GM21528 (cell line): ENCODE measurements around the gene LDLRAP1.
"Not testable (repeated sequence)": the region's sequence is repeated elsewhere in the genome, so short reads cannot be mapped to it uniquely, and the experiment has no call there.

Experiments used
- ATAC-seq: cut with Tn5 transposase; IDR thresholded peaks from one replicate; pipeline ENCODE4 v1.9.1; 2021; ENCODE audit warnings: mild to moderate bottlenecking, moderate library complexity; ENCODE audit not compliant: unreplicated experiment, low FRiP score

The LDLRAP1 gene

GRCh38 chr1:25599969-25600610, 56.7 kb downstream of the LDLRAP1 start:
- no peak for ATAC-seq

- not testable (repeated sequence) for ATAC-seq
Measured at GRCh38 chr1:25600971-25601699, 57.7 kb downstream of the LDLRAP1 start.

- not testable (repeated sequence) for ATAC-seq
Measured at GRCh38 chr1:25603779-25604538, 60.6 kb downstream of the LDLRAP1 start.

- ATAC-seq = no peak
Measured at GRCh38 chr1:25607123-25607522, 63.7 kb downstream of the LDLRAP1 start.

- peak; percentile 63 for ATAC-seq
Measured at GRCh38 chr1:25608488-25609178, 65.2 kb downstream of the LDLRAP1 start.

- no peak for ATAC-seq
Measured at GRCh38 chr1:25609921-25610320, 66.5 kb downstream of the LDLRAP1 start.

GRCh38 chr1:25610822-25611630, 67.6 kb downstream of the LDLRAP1 start:
- ATAC-seq = no peak

GRCh38 chr1:25611843-25612242, 68.4 kb downstream of the LDLRAP1 start:
- no peak for ATAC-seq

GRCh38 chr1:25612421-25612820, 69.0 kb downstream of the LDLRAP1 start:
- ATAC-seq = no peak

- no peak for ATAC-seq
Measured at GRCh38 chr1:25613091-25613490, 69.7 kb downstream of the LDLRAP1 start.

- no peak for ATAC-seq
Measured at GRCh38 chr1:25614501-25615171, 71.2 kb downstream of the LDLRAP1 start.

- ATAC-seq = no peak
Measured at GRCh38 chr1:25615172-25615541, 71.8 kb downstream of the LDLRAP1 start.

- ATAC-seq = no peak
Measured at GRCh38 chr1:25615563-25616094, 72.2 kb downstream of the LDLRAP1 start.

- peak; percentile 74 for ATAC-seq
Measured at GRCh38 chr1:25616095-25616986, 72.9 kb downstream of the LDLRAP1 start, which contains the start of gene MAN1C1. Gene MAN1C1, plus strand, starts transcription at chr1:25616791. Its CDS starts 1,007 bp downstream, at chr1:25617798.

GRCh38 chr1:25616987-25617624, 73.7 kb downstream of the LDLRAP1 start:
- ATAC-seq = no peak

GRCh38 chr1:25617625-25618432, 74.4 kb downstream of the LDLRAP1 start:
- no peak for ATAC-seq

GRCh38 chr1:25618433-25618808, 75.0 kb downstream of the LDLRAP1 start:
- no peak for ATAC-seq
